Fibroblast of lung (primary cell): ENCODE data around the gene ARSD. TPM values are rescaled to one million over a fixed set of nuclear protein-coding genes. Genes with fewer than 3 reads are reported as not detected.

ENCODE experiments used
- DNase-seq, 2 donors: peaks; one replicate each; pipeline versions ENCODE4 v3.0.0 to v3.0.0-alpha.2; 2010; ENCODE audit warnings: low read depth in 2 of 2
- H2AFZ ChIP-seq: 2 replicates; pipeline ENCODE4 v1.5.1; 2012; ENCODE audit warnings: low read length, control low read depth, inconsistent platforms
- H3K27ac ChIP-seq: 2 replicates; pipeline ENCODE4 v1.5.1; 2011; ENCODE audit warnings: low read length, control low read depth; ENCODE audit not compliant: insufficient read depth
- H3K27me3 ChIP-seq: 2 replicates; pipeline ENCODE4 v1.5.1; 2011; ENCODE audit warnings: mild to moderate bottlenecking, low read length; ENCODE audit not compliant: control insufficient read depth, insufficient read depth
- H3K36me3 ChIP-seq: 2 replicates; pipeline ENCODE4 v1.5.1; 2011; ENCODE audit warnings: low read length; ENCODE audit not compliant: control insufficient read depth, insufficient read depth
- H3K4me1 ChIP-seq: 2 replicates; pipeline ENCODE4 v1.5.1; 2011; ENCODE audit warnings: low read length; ENCODE audit not compliant: control insufficient read depth, insufficient read depth; ENCODE audit errors: extremely low read depth
- H3K4me2 ChIP-seq: 2 replicates; pipeline ENCODE4 v1.5.1; 2011; ENCODE audit warnings: low read length, control low read depth; ENCODE audit not compliant: insufficient read depth; ENCODE audit errors: extremely low read depth
- H3K4me3 ChIP-seq, 4 experiments: fragments of 200-600 bp in 1 of 4; sonication (generic) in 1 of 4; replicated peaks in 1 of 4; 2 replicates each; pipeline ENCODE4 v1.5.1; 2011 to 2016; ENCODE audit warnings: low read length in 4 of 4, low read depth in 3 of 4, mild to moderate bottlenecking in 3 of 4, control low read depth in 2 of 4, inconsistent platforms in 1 of 4, mixed read lengths in 1 of 4; ENCODE audit not compliant: insufficient read depth in 1 of 4; ENCODE audit errors: control extremely low read depth in 1 of 4
- H3K79me2 ChIP-seq: 2 replicates; pipeline ENCODE4 v1.5.1; 2012; ENCODE audit warnings: mild to moderate bottlenecking, low read length, inconsistent platforms; ENCODE audit not compliant: control insufficient read depth, insufficient read depth
- H3K9ac ChIP-seq: 2 replicates; pipeline ENCODE4 v1.5.1; 2011; ENCODE audit warnings: mild to moderate bottlenecking, low read length, control low read depth; ENCODE audit not compliant: insufficient read depth
- H3K9me3 ChIP-seq: 2 replicates; pipeline ENCODE4 v1.5.1; 2012; ENCODE audit warnings: low read depth, low read length; ENCODE audit not compliant: control insufficient read depth, insufficient read depth
- H4K20me1 ChIP-seq: 2 replicates; pipeline ENCODE4 v1.5.1; 2011; ENCODE audit warnings: low read length; ENCODE audit not compliant: control insufficient read depth, insufficient read depth; ENCODE audit errors: extremely low read depth
- EZH2 ChIP-seq: IDR thresholded peaks from 2 replicates; pipeline ENCODE4 v1.5.1; 2012; ENCODE audit warnings: low read length, control low read depth, mild to moderate bottlenecking; ENCODE audit errors: missing control alignments
- polyA plus RNA-seq, 2 donors: library from polyadenylated mRNA; depleted of rRNA in 1 of 2; stranded (reverse) in 1 of 2; unstranded in 1 of 2; fragments of >200 nt; gene quantifications; 2 replicates each; pipeline ENCODE4 v1.2.1, GENCODE V29; 2011 to 2012; ENCODE audit warnings: missing spikeins in 1 of 2
- total RNA-seq: library from RNA; depleted of rRNA; stranded (reverse); fragments of >200 nt; gene quantifications from 2 replicates; pipeline ENCODE4 v1.2.1, GENCODE V29; 2014
- TF ChIP-seq, protein P1 (sequence below), 2 donors: IDR thresholded peaks in 1 of 2; conservative IDR thresholded peaks in 1 of 2; 1 replicate in 1 of 2; 2 replicates in 1 of 2; pipeline ENCODE4 v1.5.1; 2011 to 2012; ENCODE audit warnings: low read length in 2 of 2, control low read depth in 1 of 2, inconsistent platforms in 1 of 2, low read depth in 1 of 2, mild to moderate bottlenecking in 1 of 2

ARSD gene
- total and polyA plus RNA-seq, 2 donors (not counting 1 experiment from before 2014, with no cell fraction given), result 7.5 to 30.7 TPM

- H2AFZ ChIP-seq, result no peak overlapping the region
These were observed 20.9 kb downstream of the ARSD start for GRCh38 chrX:2908125-2908685.

GRCh38 chrX:2907295-2907694 is 21.8 kb downstream of the ARSD start:
- Histone ChIP-seq H4K20me1 (no peaks in the 10 kb centered on the region), H3K27ac (no peak overlapping the region), H3K79me2 (no peaks in the 10 kb centered on the region), H3K27me3 (no peaks in the 10 kb centered on the region), H3K36me3 (no peaks in the 10 kb centered on the region), H2AFZ (no peak overlapping the region), H3K4me1 (no peaks in the 10 kb centered on the region), H3K9ac (no peak overlapping the region), H3K9me3 (no peaks in the 10 kb centered on the region), H3K4me2 (no peak overlapping the region), H3K4me3 (no peak overlapping the region)
- no peak for DNase-seq
- no peak for TF ChIP-seq EZH2
- TF ChIP-seq, protein P1, sequence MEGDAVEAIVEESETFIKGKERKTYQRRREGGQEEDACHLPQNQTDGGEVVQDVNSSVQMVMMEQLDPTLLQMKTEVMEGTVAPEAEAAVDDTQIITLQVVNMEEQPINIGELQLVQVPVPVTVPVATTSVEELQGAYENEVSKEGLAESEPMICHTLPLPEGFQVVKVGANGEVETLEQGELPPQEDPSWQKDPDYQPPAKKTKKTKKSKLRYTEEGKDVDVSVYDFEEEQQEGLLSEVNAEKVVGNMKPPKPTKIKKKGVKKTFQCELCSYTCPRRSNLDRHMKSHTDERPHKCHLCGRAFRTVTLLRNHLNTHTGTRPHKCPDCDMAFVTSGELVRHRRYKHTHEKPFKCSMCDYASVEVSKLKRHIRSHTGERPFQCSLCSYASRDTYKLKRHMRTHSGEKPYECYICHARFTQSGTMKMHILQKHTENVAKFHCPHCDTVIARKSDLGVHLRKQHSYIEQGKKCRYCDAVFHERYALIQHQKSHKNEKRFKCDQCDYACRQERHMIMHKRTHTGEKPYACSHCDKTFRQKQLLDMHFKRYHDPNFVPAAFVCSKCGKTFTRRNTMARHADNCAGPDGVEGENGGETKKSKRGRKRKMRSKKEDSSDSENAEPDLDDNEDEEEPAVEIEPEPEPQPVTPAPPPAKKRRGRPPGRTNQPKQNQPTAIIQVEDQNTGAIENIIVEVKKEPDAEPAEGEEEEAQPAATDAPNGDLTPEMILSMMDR (conservative IDR thresholded peaks at IDR 0.05 in 1 of 2, IDR thresholded peaks at IDR 0.05 in 1 of 2; ENCODE audit: low read depth in 1 of 2, low read length in 2 of 2), result no peak

More at GRCh38 chrX:2908125-2908685, 20.9 kb downstream of the ARSD start:
- no peaks in the 10 kb centered on the region for H3K79me2 ChIP-seq
- H3K4me3 ChIP-seq, result no peak overlapping the region
- H3K27ac ChIP-seq, result no peak overlapping the region
- H3K9me3 ChIP-seq, result no peaks in the 10 kb centered on the region
- H3K9ac ChIP-seq, result no peak overlapping the region
- TF ChIP-seq EZH2, result no peak
- TF ChIP-seq, protein P1 (conservative IDR thresholded peaks at IDR 0.05 in 1 of 2, IDR thresholded peaks at IDR 0.05 in 1 of 2; ENCODE audit: low read depth in 1 of 2, low read length in 2 of 2), result no peak
- H3K27me3 ChIP-seq, result no peaks in the 10 kb centered on the region
- H3K36me3 ChIP-seq, result no peaks in the 10 kb centered on the region
- no peaks in the 10 kb centered on the region for H3K4me1 ChIP-seq
- no peak for DNase-seq
- no peaks in the 10 kb centered on the region for H4K20me1 ChIP-seq
- no peak overlapping the region for H3K4me2 ChIP-seq

- TF ChIP-seq, protein P1 (conservative IDR thresholded peaks at IDR 0.05 in 1 of 2, IDR thresholded peaks at IDR 0.05 in 1 of 2; ENCODE audit: low read depth in 1 of 2, low read length in 2 of 2), result no peak
- TF ChIP-seq EZH2, result no peak
- no peak overlapping the region for H3K9ac ChIP-seq
- H3K27ac ChIP-seq, result no peak overlapping the region
- H3K9me3 ChIP-seq, result no peaks in the 10 kb centered on the region
- H3K27me3 ChIP-seq, result no peaks in the 10 kb centered on the region
- no peak overlapping the region for H3K4me3 ChIP-seq
- no peaks in the 10 kb centered on the region for H4K20me1 ChIP-seq
- H3K36me3 ChIP-seq, result no peaks in the 10 kb centered on the region
- H3K4me2 ChIP-seq, result no peak overlapping the region
- no peaks in the 10 kb centered on the region for H3K4me1 ChIP-seq
- no peaks in the 10 kb centered on the region for H3K79me2 ChIP-seq
- no peak overlapping the region for H2AFZ ChIP-seq
- DNase-seq, result no peak
These were observed 25.8 kb downstream of the ARSD start for GRCh38 chrX:2903366-2903765.
